ENCODE data around the gene EYA3. TPM values are rescaled to one million over a fixed set of nuclear protein-coding genes. Genes with fewer than 3 reads are reported as not detected.
A peak's percentile ranks its signal among the peaks of the same experiment; 100 is the strongest.

Gene EYA3
- total RNA-seq, 3 donors from 2014 or later (not counting 1 experiment from before 2014, with no cell fraction given): 17.7 to 25.2 (median 19.1) TPM

DNA sequence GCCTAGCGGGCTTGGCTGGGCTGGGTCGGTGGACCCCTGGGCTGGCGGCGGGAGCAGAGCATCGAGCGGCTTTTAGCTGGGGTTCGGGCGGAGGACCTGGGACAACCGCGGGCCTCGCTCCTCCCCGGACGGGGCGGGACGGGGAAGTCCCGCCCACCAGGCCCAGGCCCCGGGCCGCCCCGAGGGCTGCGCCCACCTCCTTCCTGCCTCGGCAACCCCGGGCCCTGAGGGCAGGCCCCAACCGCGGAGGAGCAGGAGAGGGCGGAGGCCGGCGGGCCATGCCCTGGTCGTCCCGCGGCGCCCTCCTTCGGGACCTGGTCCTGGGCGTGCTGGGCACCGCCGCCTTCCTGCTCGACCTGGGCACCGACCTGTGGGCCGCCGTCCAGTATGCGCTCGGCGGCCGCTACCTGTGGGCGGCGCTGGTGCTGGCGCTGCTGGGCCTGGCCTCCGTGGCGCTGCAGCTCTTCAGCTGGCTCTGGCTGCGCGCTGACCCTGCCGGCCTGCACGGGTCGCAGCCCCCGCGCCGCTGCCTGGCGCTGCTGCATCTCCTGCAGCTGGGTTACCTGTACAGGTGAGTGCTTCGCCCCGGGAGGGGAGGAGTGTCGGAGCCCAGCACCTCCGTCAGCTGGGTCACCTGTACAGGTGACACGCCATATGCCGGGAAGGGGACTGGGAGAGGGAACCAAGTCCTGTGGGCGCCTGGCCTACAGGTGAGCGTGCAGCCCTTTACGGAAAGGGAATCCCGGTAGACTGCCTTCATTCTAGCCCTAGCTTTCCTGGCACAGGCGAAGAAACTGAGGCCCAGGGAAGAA, 128.4 kb downstream of the EYA3 start, which contains the start of gene XKR8:
TSS of gene XKR8 (plus strand) at position 182 of the 812 bp plus-strand sequence. CDS start at position 279, 97 bp downstream.
- no peaks in the 10 kb centered on the region for H3K36me3 Mint-ChIP-seq
- H3K9me3 Mint-ChIP-seq: no peaks in the 10 kb centered on the region
- peak within 1 kb of the TSS; percentile 77 to 80 for H3K27ac Mint-ChIP-seq
- 3% methylated on average over 68 of the region's 68 CpGs for WGBS (ENCODE audit: insufficient coverage)
- peaks cover 12 to 28% of the 10 kb centered on the region in 2 donors for H3K4me1 Mint-ChIP-seq
- peak within 1 kb of the TSS; percentile 86 for H3K4me3 Mint-ChIP-seq
- ATAC-seq (peak; percentile 98 to 99 (median 98)), DNase-seq (peak; percentile 81 to 92)
- Histone ChIP-seq H3K4me3 (ENCODE audit: low read length) (peak within 1 kb of the TSS; percentile 83), H3K9me3 (ENCODE audit: control insufficient read depth, insufficient read depth, low read length) (no peaks in the 10 kb centered on the region), H3K27me3 (ENCODE audit: control insufficient read depth, insufficient read depth, low read length) (no peaks in the 10 kb centered on the region), H3K4me1 (ENCODE audit: control insufficient read depth, insufficient read depth, low read length) (peaks cover 30% of the 10 kb centered on the region), H3K27ac (ENCODE audit: low read length) (peak within 1 kb of the TSS; percentile 76), H3K36me3 (ENCODE audit: control insufficient read depth, insufficient read depth, low read length) (peaks cover 9% of the 10 kb centered on the region)
- H3K27me3 Mint-ChIP-seq (ENCODE audit: low read depth in 2 of 2): no peaks in the 10 kb centered on the region
- intact Hi-C loops (cut with micrococcal nuclease): loop anchor here (5.0 kb wide), 1 partner anchor 63 kb away; no protein-coding TSS in a partner anchor
- TF ChIP-seq, protein P1, sequence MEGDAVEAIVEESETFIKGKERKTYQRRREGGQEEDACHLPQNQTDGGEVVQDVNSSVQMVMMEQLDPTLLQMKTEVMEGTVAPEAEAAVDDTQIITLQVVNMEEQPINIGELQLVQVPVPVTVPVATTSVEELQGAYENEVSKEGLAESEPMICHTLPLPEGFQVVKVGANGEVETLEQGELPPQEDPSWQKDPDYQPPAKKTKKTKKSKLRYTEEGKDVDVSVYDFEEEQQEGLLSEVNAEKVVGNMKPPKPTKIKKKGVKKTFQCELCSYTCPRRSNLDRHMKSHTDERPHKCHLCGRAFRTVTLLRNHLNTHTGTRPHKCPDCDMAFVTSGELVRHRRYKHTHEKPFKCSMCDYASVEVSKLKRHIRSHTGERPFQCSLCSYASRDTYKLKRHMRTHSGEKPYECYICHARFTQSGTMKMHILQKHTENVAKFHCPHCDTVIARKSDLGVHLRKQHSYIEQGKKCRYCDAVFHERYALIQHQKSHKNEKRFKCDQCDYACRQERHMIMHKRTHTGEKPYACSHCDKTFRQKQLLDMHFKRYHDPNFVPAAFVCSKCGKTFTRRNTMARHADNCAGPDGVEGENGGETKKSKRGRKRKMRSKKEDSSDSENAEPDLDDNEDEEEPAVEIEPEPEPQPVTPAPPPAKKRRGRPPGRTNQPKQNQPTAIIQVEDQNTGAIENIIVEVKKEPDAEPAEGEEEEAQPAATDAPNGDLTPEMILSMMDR (IDR thresholded peaks at IDR 0.05): peak; percentile 52

DNA sequence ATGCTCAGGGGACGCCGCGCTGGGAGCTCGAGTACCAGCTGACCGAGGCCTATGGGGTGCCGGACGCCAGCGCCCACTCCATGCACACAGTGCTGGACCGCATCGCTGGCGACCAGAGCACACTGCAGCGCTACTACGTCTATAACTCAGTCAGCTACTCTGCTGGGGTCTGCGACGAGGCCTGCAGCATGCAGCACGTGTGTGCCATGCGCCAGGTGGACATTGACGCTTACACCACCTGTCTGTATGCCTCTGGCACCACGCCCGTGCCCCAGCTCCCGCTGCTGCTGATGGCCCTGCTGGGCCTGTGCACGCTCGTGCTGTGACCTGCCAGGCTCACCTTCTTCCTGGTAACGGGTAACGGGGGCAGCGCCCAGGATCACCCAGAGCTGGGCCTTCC, 129.9 kb downstream of the EYA3 start:
- peaks cover 2% of the 10 kb centered on the region for H3K36me3 ChIP-seq (ENCODE audit: control insufficient read depth, insufficient read depth, low read length)
- no peaks in the 10 kb centered on the region for H3K9me3 Mint-ChIP-seq
- WGBS (ENCODE audit: insufficient coverage): 97% methylated on average over 26 of the region's 26 CpGs
- H3K36me3 Mint-ChIP-seq: no peaks in the 10 kb centered on the region
- H3K4me3 Mint-ChIP-seq: peak overlapping the region; percentile 35
- H3K27me3 Mint-ChIP-seq (ENCODE audit: low read depth in 2 of 2): no peaks in the 10 kb centered on the region
- TF ChIP-seq, protein P1 (IDR thresholded peaks at IDR 0.05): no peak
- no peak for ATAC-seq
- DNase-seq: no peak
- no peaks in the 10 kb centered on the region for H3K27me3 ChIP-seq (ENCODE audit: control insufficient read depth, insufficient read depth, low read length)
- H3K27ac ChIP-seq (ENCODE audit: low read length): no peak overlapping the region
- peaks cover 12 to 28% of the 10 kb centered on the region in 2 donors for H3K4me1 Mint-ChIP-seq
- H3K9me3 ChIP-seq (ENCODE audit: control insufficient read depth, insufficient read depth, low read length): no peaks in the 10 kb centered on the region
- H3K4me3 ChIP-seq (ENCODE audit: low read length): no peak overlapping the region
- intact Hi-C loops (cut with micrococcal nuclease): loop anchor here (5.0 kb wide), 1 partner anchor 61 kb away; no protein-coding TSS in a partner anchor
- peaks cover 30% of the 10 kb centered on the region for H3K4me1 ChIP-seq (ENCODE audit: control insufficient read depth, insufficient read depth, low read length)
- no peak overlapping the region for H3K27ac Mint-ChIP-seq

DNA sequence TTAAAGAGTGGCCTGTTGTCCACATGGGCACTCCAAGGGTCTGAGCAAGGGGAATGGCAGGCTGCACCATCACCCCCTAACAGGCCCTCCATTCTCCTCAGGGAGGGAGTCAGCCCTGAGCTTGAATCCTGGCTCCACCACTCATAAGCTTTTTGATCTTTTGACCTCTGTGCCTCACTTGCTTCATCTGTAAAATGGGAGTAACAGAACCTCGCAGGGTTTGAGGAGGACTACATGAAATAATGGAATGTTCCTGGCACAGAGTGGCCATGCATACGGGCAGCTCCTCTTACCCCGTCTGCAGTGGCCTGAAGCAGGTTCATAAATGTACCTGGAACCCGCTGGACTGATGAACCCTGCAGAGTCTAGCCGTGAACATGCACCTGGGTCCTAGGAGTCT, 130.8 kb downstream of the EYA3 start:
- no peak overlapping the region for H3K27ac Mint-ChIP-seq
- WGBS (ENCODE audit: insufficient coverage): 94% methylated on average over 5 of the region's 5 CpGs
- no peaks in the 10 kb centered on the region for H3K27me3 Mint-ChIP-seq (ENCODE audit: low read depth in 2 of 2)
- TF ChIP-seq, protein P1 (IDR thresholded peaks at IDR 0.05): no peak
- H3K27ac ChIP-seq (ENCODE audit: low read length): no peak overlapping the region
- H3K4me3 Mint-ChIP-seq: peak overlapping the region; percentile 53
- no peaks in the 10 kb centered on the region for H3K9me3 ChIP-seq (ENCODE audit: control insufficient read depth, insufficient read depth, low read length)
- no peak overlapping the region for H3K4me3 ChIP-seq (ENCODE audit: low read length)
- H3K4me1 Mint-ChIP-seq: peaks cover 12 to 24% of the 10 kb centered on the region in 2 donors
- no peaks in the 10 kb centered on the region for H3K9me3 Mint-ChIP-seq
- H3K27me3 ChIP-seq (ENCODE audit: control insufficient read depth, insufficient read depth, low read length): no peaks in the 10 kb centered on the region
- intact Hi-C loops (cut with micrococcal nuclease): loop anchor here (5.0 kb wide), 1 partner anchor 60 kb away; no protein-coding TSS in a partner anchor
- no peaks in the 10 kb centered on the region for H3K36me3 ChIP-seq (ENCODE audit: control insufficient read depth, insufficient read depth, low read length)
- peaks cover 30% of the 10 kb centered on the region for H3K4me1 ChIP-seq (ENCODE audit: control insufficient read depth, insufficient read depth, low read length)
- H3K36me3 Mint-ChIP-seq: no peaks in the 10 kb centered on the region
- DNase-seq: no peak
- no peak for ATAC-seq

Data from natural killer cell (primary cell).